Ishikawa (cell line): ENCODE measurements around the gene DDX5.

ENCODE experiments used
- CEBPB ChIP-seq: IDR thresholded peaks from 2 replicates; pipeline ENCODE4 v1.6.1; 2012
- CREB1 ChIP-seq: IDR thresholded peaks from 2 replicates; pipeline ENCODE4 v1.6.1; 2012; ENCODE audit warnings: low read depth
- EGR1 ChIP-seq: IDR thresholded peaks from 2 replicates; pipeline ENCODE4 v1.6.1; 2012
- EP300 ChIP-seq: IDR thresholded peaks from 2 replicates; pipeline ENCODE4 v1.6.1; 2012; ENCODE audit warnings: borderline replicate concordance
- FOXM1 ChIP-seq: IDR thresholded peaks from 2 replicates; pipeline ENCODE4 v1.6.1; 2012; ENCODE audit warnings: low read depth, borderline replicate concordance
- NFIC ChIP-seq: IDR thresholded peaks from 2 replicates; pipeline ENCODE4 v1.6.1; 2012
- RAD21 ChIP-seq: IDR thresholded peaks from 2 replicates; pipeline ENCODE4 v1.6.1; 2012; ENCODE audit warnings: low read depth
- TAF1 ChIP-seq: IDR thresholded peaks from 2 replicates; pipeline ENCODE4 v1.6.1; 2012; ENCODE audit warnings: low read depth, mild to moderate bottlenecking
- TCF12 ChIP-seq: IDR thresholded peaks from 2 replicates; pipeline ENCODE4 v1.6.1; 2012; ENCODE audit warnings: low read depth
- TEAD4 ChIP-seq: IDR thresholded peaks from 2 replicates; pipeline ENCODE4 v1.6.1; 2012
- YY1 ChIP-seq: IDR thresholded peaks from 2 replicates; pipeline ENCODE4 v1.6.1; 2012; ENCODE audit warnings: low read depth
- ZBTB7A ChIP-seq: IDR thresholded peaks from 2 replicates; pipeline ENCODE4 v1.6.1; 2012; ENCODE audit warnings: low read depth
- TF ChIP-seq, protein P1 (sequence below): IDR thresholded peaks from 2 replicates; pipeline ENCODE4 v1.6.1; 2012
- TF ChIP-seq, protein P2 (sequence below): IDR thresholded peaks from 2 replicates; pipeline ENCODE4 v1.6.1; 2012
- TF ChIP-seq, protein P3 (sequence below): IDR thresholded peaks from 2 replicates; pipeline ENCODE4 v1.6.1; 2012; ENCODE audit warnings: low read depth, mild to moderate bottlenecking

The DDX5 gene

DNA sequence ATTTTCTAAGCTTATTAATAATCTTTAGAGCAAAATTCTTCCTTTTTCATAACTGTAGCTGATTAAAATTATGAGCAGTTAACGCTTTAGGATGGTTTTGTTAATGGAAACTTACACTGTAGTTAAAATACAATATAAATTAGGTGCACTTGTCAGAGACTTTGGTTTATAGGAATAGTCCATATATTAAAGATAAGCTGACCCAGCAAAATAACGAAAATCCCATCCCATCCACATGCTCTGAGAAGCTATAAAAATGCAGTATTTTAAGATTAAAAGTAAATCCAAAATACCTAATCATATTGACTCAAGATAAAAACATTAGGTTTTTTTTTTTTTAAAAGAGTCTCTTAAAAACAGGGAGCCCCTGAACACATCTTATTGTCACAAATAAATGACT lies 38.7 kb upstream of the DDX5 start:
- TF ChIP-seq FOXM1 (no peak), TAF1 (no peak), RAD21 (no peak), TEAD4 (no peak), ZBTB7A (no peak), TCF12 (no peak), CEBPB (no peak), CREB1 (no peak), EGR1 (no peak), EP300 (no peak), NFIC (no peak), YY1 (no peak)
- TF ChIP-seq, protein P1, sequence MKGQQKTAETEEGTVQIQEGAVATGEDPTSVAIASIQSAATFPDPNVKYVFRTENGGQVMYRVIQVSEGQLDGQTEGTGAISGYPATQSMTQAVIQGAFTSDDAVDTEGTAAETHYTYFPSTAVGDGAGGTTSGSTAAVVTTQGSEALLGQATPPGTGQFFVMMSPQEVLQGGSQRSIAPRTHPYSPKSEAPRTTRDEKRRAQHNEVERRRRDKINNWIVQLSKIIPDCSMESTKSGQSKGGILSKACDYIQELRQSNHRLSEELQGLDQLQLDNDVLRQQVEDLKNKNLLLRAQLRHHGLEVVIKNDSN, result no peak
- TF ChIP-seq, protein P2, sequence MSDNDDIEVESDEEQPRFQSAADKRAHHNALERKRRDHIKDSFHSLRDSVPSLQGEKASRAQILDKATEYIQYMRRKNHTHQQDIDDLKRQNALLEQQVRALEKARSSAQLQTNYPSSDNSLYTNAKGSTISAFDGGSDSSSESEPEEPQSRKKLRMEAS, result no peak
- TF ChIP-seq, protein P3, sequence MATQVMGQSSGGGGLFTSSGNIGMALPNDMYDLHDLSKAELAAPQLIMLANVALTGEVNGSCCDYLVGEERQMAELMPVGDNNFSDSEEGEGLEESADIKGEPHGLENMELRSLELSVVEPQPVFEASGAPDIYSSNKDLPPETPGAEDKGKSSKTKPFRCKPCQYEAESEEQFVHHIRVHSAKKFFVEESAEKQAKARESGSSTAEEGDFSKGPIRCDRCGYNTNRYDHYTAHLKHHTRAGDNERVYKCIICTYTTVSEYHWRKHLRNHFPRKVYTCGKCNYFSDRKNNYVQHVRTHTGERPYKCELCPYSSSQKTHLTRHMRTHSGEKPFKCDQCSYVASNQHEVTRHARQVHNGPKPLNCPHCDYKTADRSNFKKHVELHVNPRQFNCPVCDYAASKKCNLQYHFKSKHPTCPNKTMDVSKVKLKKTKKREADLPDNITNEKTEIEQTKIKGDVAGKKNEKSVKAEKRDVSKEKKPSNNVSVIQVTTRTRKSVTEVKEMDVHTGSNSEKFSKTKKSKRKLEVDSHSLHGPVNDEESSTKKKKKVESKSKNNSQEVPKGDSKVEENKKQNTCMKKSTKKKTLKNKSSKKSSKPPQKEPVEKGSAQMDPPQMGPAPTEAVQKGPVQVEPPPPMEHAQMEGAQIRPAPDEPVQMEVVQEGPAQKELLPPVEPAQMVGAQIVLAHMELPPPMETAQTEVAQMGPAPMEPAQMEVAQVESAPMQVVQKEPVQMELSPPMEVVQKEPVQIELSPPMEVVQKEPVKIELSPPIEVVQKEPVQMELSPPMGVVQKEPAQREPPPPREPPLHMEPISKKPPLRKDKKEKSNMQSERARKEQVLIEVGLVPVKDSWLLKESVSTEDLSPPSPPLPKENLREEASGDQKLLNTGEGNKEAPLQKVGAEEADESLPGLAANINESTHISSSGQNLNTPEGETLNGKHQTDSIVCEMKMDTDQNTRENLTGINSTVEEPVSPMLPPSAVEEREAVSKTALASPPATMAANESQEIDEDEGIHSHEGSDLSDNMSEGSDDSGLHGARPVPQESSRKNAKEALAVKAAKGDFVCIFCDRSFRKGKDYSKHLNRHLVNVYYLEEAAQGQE, result no peak

DNA sequence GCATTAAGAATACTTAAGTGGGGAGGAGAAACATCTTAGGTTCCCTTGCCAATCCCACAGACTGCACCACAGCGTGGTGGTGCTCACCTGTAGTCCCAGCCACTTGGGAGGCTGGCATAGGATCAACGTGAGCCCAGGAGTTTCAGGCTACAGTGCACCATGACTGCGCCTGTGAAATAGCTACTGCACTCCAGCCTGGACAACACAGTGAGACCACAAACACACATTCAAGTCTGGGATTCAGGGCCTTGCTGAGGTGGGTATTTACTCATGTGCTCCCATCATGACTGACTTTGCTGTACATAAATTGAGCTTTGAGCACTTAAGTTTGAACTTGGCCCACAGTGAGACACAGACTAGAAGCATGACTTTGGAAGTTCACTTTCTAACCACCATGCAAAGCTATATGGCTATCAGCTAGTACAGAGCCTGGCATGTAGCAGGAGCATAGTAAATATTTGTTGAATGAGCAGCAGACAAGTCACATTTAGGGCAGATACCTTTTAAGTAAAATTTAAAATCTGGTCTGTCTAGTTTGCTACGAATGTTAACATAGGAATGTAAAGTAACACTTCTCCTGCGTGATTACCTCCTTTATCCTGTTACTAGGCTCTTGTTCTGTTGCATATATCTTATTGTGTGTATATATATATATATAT lies 34.2 kb upstream of the DDX5 start:
- TF ChIP-seq NFIC (no peak), CEBPB (no peak), EGR1 (no peak), TAF1 (no peak), RAD21 (no peak), ZBTB7A (no peak), YY1 (no peak), CREB1 (no peak), TEAD4 (no peak), FOXM1 (no peak), TCF12 (no peak)
- TF ChIP-seq, protein P1, result no peak
- TF ChIP-seq, protein P3, result no peak
- TF ChIP-seq, protein P2, result no peak

DNA sequence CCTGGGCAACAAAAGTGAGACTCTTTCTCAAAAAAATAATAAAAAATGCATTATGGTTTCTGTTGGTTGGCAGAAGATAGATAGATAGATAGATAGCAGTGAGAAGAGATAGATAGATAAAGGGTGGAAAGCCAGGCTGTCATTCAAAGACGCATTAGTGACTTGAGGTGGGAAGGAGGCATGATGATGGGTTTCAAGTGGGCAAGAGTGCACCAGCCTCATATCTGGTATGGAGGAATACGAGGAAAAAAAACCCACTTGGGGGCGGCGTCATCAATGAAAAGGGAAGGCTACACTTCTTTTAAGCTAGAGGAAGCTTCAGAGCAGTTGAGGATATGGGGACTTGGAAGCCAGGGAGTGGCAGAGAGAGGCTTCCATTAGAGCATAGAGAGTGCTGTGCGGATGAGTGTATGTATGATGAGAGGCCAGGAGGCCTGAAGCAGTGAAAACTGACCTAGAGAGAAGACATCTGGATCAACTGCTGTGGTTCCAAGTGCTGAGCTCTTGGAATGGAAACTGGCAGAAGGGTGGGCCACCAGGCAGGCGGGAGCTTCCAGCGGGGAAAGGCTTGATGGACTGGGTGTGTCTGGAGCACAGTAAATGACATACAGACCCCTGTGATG lies 32.5 kb upstream of the DDX5 start:
- TF ChIP-seq, protein P1, result no peak
- TF ChIP-seq, protein P2, result no peak
- TF ChIP-seq, protein P3, result no peak
- TF ChIP-seq NFIC, result no peak
- no peak for TF ChIP-seq EGR1
- no peak for TF ChIP-seq ZBTB7A
- TF ChIP-seq CREB1, result no peak
